ENCODE measurements around the gene TRMT61B. TPM values are rescaled to one million over a fixed set of nuclear protein-coding genes. Genes with fewer than 3 reads are reported as not detected.

TRMT61B gene
- total RNA-seq, result 11.1 and 13.2 TPM in 2 replicates

DNA sequence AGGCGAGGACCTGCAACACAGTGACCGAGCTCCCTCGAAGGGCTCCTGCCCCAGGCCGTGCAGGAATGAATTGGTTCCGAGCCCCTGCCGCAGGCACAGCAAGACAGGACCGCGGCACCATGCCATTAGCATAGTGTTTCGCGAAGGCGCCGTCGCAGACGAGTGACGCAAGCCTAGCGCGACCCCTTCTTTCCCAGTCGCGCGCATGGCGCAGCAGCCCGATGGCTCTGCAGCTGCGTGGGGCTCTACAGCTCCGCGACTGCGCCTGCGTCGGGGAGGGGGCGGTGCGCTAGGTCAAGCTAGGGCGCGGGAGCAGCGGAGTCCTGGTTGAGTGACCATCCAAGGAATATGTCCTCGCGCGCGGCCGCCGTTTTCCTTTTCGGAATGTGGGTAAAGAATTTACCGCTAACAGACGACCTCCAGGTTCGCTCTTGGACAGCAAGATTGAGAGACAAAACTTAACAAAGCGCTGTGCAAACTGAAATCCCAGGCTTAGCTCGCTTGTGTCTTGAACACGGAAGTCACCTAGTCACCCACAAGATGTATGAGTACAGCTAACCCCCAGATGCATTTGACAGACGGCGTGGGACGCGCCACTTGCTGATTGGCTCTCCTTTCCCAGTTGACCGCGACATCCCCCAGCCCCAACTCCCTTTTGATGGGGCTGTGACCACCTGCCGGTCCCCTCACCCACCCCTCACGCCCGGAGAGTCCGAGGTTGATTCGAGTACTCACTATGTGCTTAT, at the start of gene TRMT61B:
TRMT61B (minus strand) TSS at position 164 of the 746 bp plus-strand sequence; CDS start at position 132, 32 bp downstream.

GRCh38 chr2:28894470-28895188, 24.5 kb upstream of the TRMT61B start, which contains the start of gene WDR43:
TSS of gene WDR43 (plus strand) at chr2:28894667. CDS start at chr2:28894699, 32 bp downstream.

DNA sequence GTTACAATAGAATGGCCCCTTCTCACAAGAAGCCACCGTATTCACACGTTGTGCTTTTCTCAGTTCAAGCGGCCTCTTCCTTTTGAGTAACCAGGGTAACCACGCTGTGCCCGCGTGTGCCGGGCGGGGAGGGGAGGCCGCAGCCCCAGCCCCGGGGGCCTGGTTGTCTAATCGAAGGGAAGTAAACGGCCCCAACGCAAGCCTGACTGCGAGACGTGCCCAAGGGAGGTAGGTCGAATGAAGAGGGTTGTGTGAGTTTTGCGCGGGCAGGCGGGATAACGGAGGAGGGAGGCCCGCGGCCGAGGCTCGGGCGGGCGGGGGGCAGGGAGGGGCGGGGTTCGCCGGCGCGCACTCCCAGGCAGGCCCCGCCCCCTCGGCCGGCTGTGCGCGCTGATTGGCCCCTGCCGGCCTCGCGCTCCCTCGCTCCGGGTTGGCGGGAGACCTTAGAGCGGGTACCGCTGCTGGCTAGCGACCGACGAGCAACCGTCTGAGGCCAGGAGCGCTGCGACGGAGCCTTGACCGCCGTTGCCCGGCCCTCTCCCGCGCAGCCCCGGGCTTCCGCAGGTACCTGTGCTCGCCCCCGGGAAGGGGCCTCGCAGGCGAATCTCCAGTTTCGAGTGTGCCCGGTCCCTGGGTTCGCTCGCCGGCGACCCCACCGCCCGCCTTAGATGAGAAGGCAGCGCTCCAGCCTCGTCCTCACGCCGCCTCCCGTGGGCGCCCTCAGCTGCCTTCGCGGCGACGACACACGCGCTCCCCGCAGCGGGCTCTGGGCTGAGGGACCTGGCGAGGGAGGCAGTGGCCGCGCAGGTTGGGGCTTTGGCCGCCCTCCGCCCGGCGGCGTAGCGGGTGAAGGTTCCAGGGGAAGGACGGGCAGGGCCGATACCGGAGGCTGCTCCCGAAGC, 59.5 kb downstream of the TRMT61B start, which contains the start of gene SPDYA:
SPDYA (plus strand) TSS at position 451 of the 902 bp plus-strand sequence. CDS start 5,181 bp downstream, outside the sequence.

Other genes with a start within 250 kb of the TRMT61B start
- gene PPP1CB, start 118.5 kb downstream of the TRMT61B start, total RNA-seq, result 178 and 296 TPM in 2 replicates
- 1.2 and 2.3 TPM in 2 replicates for gene SPDYA, start 59.5 kb downstream of the TRMT61B start, total RNA-seq
- gene WDR43, start 24.4 kb upstream of the TRMT61B start, total RNA-seq, result 68.8 and 70.5 TPM in 2 replicates
- gene TOGARAM2, start 111.0 kb upstream of the TRMT61B start, total RNA-seq, result 0.17 and 0.29 TPM in 2 replicates
- gene PCARE, start 204.2 kb upstream of the TRMT61B start, total RNA-seq, result not detected in 2 replicates
- gene CLIP4, start 245.1 kb upstream of the TRMT61B start, total RNA-seq, result 63.6 and 85.7 TPM in 2 replicates

Measured in smooth muscle cell of trachea (primary cell).